GM12878 (cell line): ENCODE data around the gene ARID5B. TPM values are rescaled to one million over a fixed set of nuclear protein-coding genes. Genes with fewer than 3 reads are reported as not detected.
A peak's percentile ranks its signal among the peaks of the same experiment; 100 is the strongest.

Experiments used
- ATAC-seq: fragments of 200-7000 bp; cut with Tn5 transposase; 3 replicates; pipeline ENCODE4 v1.9.1; 2020; ENCODE audit warnings: mild to moderate bottlenecking, moderate library complexity
- BruUV-seq: library from RNA; stranded (reverse); fragments of 400-500 nt; replicated peaks from 2 replicates; lab custom pipeline; 2021; lab: Mats Ljungman, UMichigan
- CTCF ChIA-PET: fragments of 300-600 bp; sonication (Branson Sonifier 250); formaldehyde crosslinking; extraction: SDS; loops from one replicate; lab custom pipeline; 2021; ENCODE audit warnings: inconsistent platforms; lab: Yijun Ruan, JAX
- POLR2A ChIA-PET: fragments of 350-600 bp; formaldehyde crosslinking; extraction: SDS; loops from one replicate; lab custom pipeline; 2021; ENCODE audit warnings: inconsistent platforms; lab: Charles Lee
- RAD21 ChIA-PET: fragments of 300-600 bp; sonication (Branson Sonifier 250); formaldehyde crosslinking; loops from one replicate; lab custom pipeline; 2023; ENCODE audit warnings: antibody characterized with exemption; ENCODE audit not compliant: unreplicated experiment; lab: Charles Lee
- SMC1A ChIA-PET: fragments of 300-600 bp; sonication (Branson Sonifier 250); formaldehyde crosslinking; loops from one replicate; lab custom pipeline; 2023; ENCODE audit not compliant: unreplicated experiment, uncharacterized antibody; lab: Charles Lee
- DNase-seq: peaks from one replicate; pipeline ENCODE4 v3.0.0-alpha.2; 2011; ENCODE audit warnings: low read depth, low spot score
- FAIRE-seq: peaks from 3 replicates; lab custom pipeline; 2011; peaks lifted over from hg19 to GRCh38; lab: Jason Lieb, UNC
- H2AFZ ChIP-seq: 2 replicates; pipeline ENCODE4 v1.6.0; 2011; ENCODE audit warnings: low read depth, low read length, control low read depth; ENCODE audit not compliant: control insufficient read depth
- H3K27ac ChIP-seq: 2 replicates; pipeline ENCODE4 v1.5.1; 2011; ENCODE audit warnings: control low read depth; ENCODE audit not compliant: control insufficient read depth, insufficient read depth
- H3K27me3 ChIP-seq, 2 experiments: replicated peaks in 1 of 2; 2 replicates each; pipeline versions ENCODE4 v1.6.0 to v1.6.1; 2011; ENCODE audit warnings: low read length in 1 of 2; ENCODE audit not compliant: control insufficient read depth in 2 of 2, insufficient read depth in 2 of 2
- H3K36me3 ChIP-seq, 2 experiments: 2 replicates each; pipeline ENCODE4 v1.5.1; 2011; ENCODE audit warnings: low read length in 1 of 2; ENCODE audit not compliant: control insufficient read depth in 2 of 2, insufficient read depth in 2 of 2
- H3K4me1 ChIP-seq: 2 replicates; pipeline ENCODE4 v1.6.1; 2011; ENCODE audit warnings: mild to moderate bottlenecking, low read length, moderate library complexity, mixed read lengths; ENCODE audit not compliant: control insufficient read depth, insufficient read depth
- H3K4me2 ChIP-seq: 2 replicates; pipeline ENCODE4 v1.6.0; 2011; ENCODE audit warnings: control low read depth; ENCODE audit not compliant: control insufficient read depth, insufficient read depth
- H3K4me3 ChIP-seq: fragments of 200-600 bp; sonication (generic); 2 replicates; pipeline ENCODE4 v1.5.1; 2016
- H3K79me2 ChIP-seq: 2 replicates; pipeline ENCODE4 v1.6.0; 2011; ENCODE audit warnings: low read length; ENCODE audit not compliant: control insufficient read depth, insufficient read depth
- H3K9ac ChIP-seq: 2 replicates; pipeline ENCODE4 v1.8.0; 2011; ENCODE audit warnings: low read length, control low read depth, mixed read lengths; ENCODE audit not compliant: control insufficient read depth, insufficient read depth
- H3K9me3 ChIP-seq: replicated peaks from 3 replicates; pipeline ENCODE4 v1.5.1; 2011; ENCODE audit warnings: mild to moderate bottlenecking, low read length; ENCODE audit not compliant: control insufficient read depth, insufficient read depth
- H4K20me1 ChIP-seq: 2 replicates; pipeline ENCODE4 v1.6.0; 2011; ENCODE audit not compliant: control insufficient read depth, insufficient read depth
- BACH1 ChIP-seq: fragments of 450-650 bp; IDR thresholded peaks from 2 replicates; pipeline ENCODE4 v1.6.1; 2017; ENCODE audit warnings: mild to moderate bottlenecking, borderline replicate concordance
- CREB1 ChIP-seq: IDR thresholded peaks from 2 replicates; pipeline ENCODE4 v1.6.1; 2012; ENCODE audit warnings: low read depth, mild to moderate bottlenecking, inconsistent platforms
- CTCF ChIP-seq, 3 experiments: IDR thresholded peaks in 2 of 3; conservative IDR thresholded peaks in 1 of 3; 2 replicates each; pipeline ENCODE4 v1.5.1; 2011; ENCODE audit warnings: low read depth in 3 of 3, low read length in 3 of 3, mild to moderate bottlenecking in 3 of 3, control low read depth in 2 of 3, moderate library complexity in 2 of 3, inconsistent platforms in 1 of 3, mixed read lengths in 1 of 3; ENCODE audit not compliant: control insufficient read depth in 2 of 3, insufficient read depth in 1 of 3; ENCODE audit errors: extremely low read depth in 1 of 3
- E4F1 ChIP-seq: fragments of 450-650 bp; IDR thresholded peaks from 2 replicates; pipeline ENCODE4 v1.6.1; 2018; ENCODE audit warnings: borderline replicate concordance, mild to moderate bottlenecking; ENCODE audit not compliant: partially characterized antibody
- EED ChIP-seq: sonication (generic); IDR thresholded peaks from 2 replicates; pipeline ENCODE4 v1.6.1; 2016; ENCODE audit warnings: antibody characterized with exemption, low read depth
- ELK1 ChIP-seq: IDR thresholded peaks from 2 replicates; pipeline ENCODE4 v1.6.1; 2012; ENCODE audit warnings: low read depth, low read length, improper control_type of control experiment
- ETV6 ChIP-seq, 2 experiments: fragments of 450-650 bp in 1 of 2; IDR thresholded peaks in 1 of 2; conservative IDR thresholded peaks in 1 of 2; 2 replicates each; pipeline ENCODE4 v1.6.1; 2014; ENCODE audit warnings: antibody characterized with exemption in 1 of 2, borderline replicate concordance in 1 of 2, low read depth in 1 of 2, mild to moderate bottlenecking in 1 of 2, moderate library complexity in 1 of 2
- GABPA ChIP-seq: IDR thresholded peaks from 2 replicates; pipeline ENCODE4 v1.6.1; 2014; ENCODE audit warnings: antibody characterized with exemption, low read depth, mild to moderate bottlenecking, inconsistent platforms
- HCFC1 ChIP-seq: fragments of 150-350 bp; IDR thresholded peaks from 2 replicates; pipeline ENCODE4 v1.6.1; 2014; ENCODE audit warnings: low read length
- LARP7 ChIP-seq: fragments of 450-650 bp; IDR thresholded peaks from 2 replicates; pipeline ENCODE4 v1.6.1; 2017; ENCODE audit warnings: mild to moderate bottlenecking
- NFXL1 ChIP-seq: fragments of 450-650 bp; IDR thresholded peaks from 2 replicates; pipeline ENCODE4 v1.6.1; 2017; ENCODE audit warnings: antibody characterized with exemption, mild to moderate bottlenecking, borderline replicate concordance
- NRF1 ChIP-seq: conservative IDR thresholded peaks from 2 replicates; pipeline ENCODE4 v1.6.1; 2011; ENCODE audit warnings: mild to moderate bottlenecking, low read depth, low read length, improper control_type of control experiment
- POU2F2 ChIP-seq: IDR thresholded peaks from 3 replicates; pipeline ENCODE4 v1.6.1; 2011; ENCODE audit warnings: low read depth, mild to moderate bottlenecking, low read length, borderline replicate concordance
- SRF ChIP-seq, 2 experiments: IDR thresholded peaks; 2 replicates each; pipeline ENCODE4 v1.6.1; 2011; ENCODE audit warnings: low read depth in 2 of 2, low read length in 2 of 2, mild to moderate bottlenecking in 1 of 2, moderate library complexity in 1 of 2
- STAT1 ChIP-seq: fragments of 450-650 bp; conservative IDR thresholded peaks from 2 replicates; pipeline ENCODE4 v1.6.1; 2014; ENCODE audit warnings: antibody characterized with exemption, mild to moderate bottlenecking
- TAF1 ChIP-seq: IDR thresholded peaks from 2 replicates; pipeline ENCODE4 v1.6.1; 2011; ENCODE audit warnings: mild to moderate bottlenecking, low read depth, low read length, borderline replicate concordance
- ZNF207 ChIP-seq: fragments of 450-650 bp; IDR thresholded peaks from 2 replicates; pipeline ENCODE4 v1.6.1; 2014; ENCODE audit warnings: antibody characterized with exemption, mild to moderate bottlenecking, borderline replicate concordance
- ZSCAN29 ChIP-seq: fragments of 450-650 bp; IDR thresholded peaks from 2 replicates; pipeline ENCODE4 v1.6.1; 2017; ENCODE audit warnings: mild to moderate bottlenecking, moderate library complexity
- WGBS: methylation state at CpG from one replicate; pipeline ENCODE4 v1.1.6; 2016; ENCODE audit warnings: low lambda C conversion rate; ENCODE audit not compliant: insufficient replicate concordance, insufficient coverage; ENCODE audit errors: missing lambda C conversion rate; 5-methylcytosine and 5-hydroxymethylcytosine counted together
- in situ Hi-C: fragments of 300-500 bp; cut with MboI; formaldehyde crosslinking; loops from 9 replicates; pipeline ENCODE4 v1.14.3; 2018; ENCODE audit warnings: mixed read lengths
- intact Hi-C: fragments of 100-400 bp; cut with micrococcal nuclease; formaldehyde crosslinking; loops from one replicate; pipeline ENCODE4 v1.14.2; 2022; ENCODE audit not compliant: unreplicated experiment
- polyA plus RNA-seq, 11 experiments: library from polyadenylated mRNA; depleted of rRNA in 4 of 11; unstranded in 6 of 11; stranded (reverse) in 5 of 11; fragments of >200 nt; fragmentation: Nextera tagmentation in 4 of 11; fragmentation: Illumina TruSeq in 1 of 11; extraction: Ambion mirVana in 4 of 11; extraction: Trizol in 1 of 11; gene quantifications; 1 replicate in 1 of 11; 2 replicates in 10 of 11; pipeline versions ENCODE4 v1.2.1 to v1.2.3, GENCODE V29; 2011 to 2016; ENCODE audit warnings: inconsistent platforms in 2 of 11, missing spikeins in 2 of 11, low read depth in 1 of 11
- total RNA-seq, 4 experiments: library from RNA; depleted of rRNA in 3 of 4; stranded (reverse); fragments of >200 nt in 3 of 4; fragmentation: Illumina TruSeq in 1 of 4; extraction: Trizol in 1 of 4; gene quantifications; 2 replicates each; pipeline versions ENCODE4 v1.2.1 to v1.2.3, GENCODE V29; 2013 to 2021

Gene ARID5B
- total and polyA plus RNA-seq, 10 of the 15 experiments (the other 5 are each of a cell fraction or from before 2014, with no cell fraction given) = 2.7 to 8.5 (median 6.1) TPM

DNA sequence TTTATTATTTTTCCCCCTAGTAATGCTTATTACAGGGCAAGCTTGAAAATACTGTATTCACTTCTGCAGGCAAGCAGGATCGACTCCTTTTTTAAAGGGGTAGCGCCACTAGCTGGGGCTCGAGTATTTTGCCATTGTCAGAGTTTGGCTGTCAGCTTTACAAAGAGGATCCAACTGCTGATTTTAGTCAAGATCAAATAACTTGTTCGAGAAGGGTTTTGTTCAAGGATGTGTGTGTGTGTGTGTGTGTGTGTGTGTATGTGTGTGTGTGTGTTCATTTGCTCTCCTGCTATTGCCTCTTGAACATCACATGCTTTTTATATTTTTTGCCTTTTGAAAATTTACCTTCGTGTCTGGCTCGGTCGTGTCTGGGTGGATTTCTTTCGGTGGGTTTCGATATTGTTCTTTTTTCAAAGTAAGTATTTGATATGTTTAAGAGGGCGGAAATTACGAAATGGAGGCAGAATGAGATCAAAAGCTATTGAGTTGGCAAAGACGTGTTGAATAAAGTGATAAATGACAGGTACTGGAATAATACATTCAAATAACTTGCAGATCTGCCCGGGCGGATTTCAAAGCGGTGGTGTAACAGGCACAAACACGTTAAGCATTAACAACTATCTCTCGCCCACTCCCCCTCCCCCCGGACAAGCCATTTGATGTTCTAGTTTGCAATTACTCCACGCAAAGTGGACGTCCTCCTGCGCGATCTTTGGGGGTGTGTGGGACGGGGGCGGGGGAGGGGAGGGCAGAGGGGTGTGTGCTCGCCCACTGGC lies 1.1 kb downstream of the ARID5B start:
- no peaks in the 10 kb centered on the region for H3K27me3 ChIP-seq
- peak; percentile 18 for ATAC-seq
- peaks cover 27% of the 10 kb centered on the region for H3K4me1 ChIP-seq
- peak overlapping the region; percentile 96 for H3K27ac ChIP-seq
- CTCF ChIA-PET = interaction anchor here (0.6 to 3.2 kb wide), 16 partner anchors 36 to 762 kb away, joined by 3 to 26 read pairs (median 4); no protein-coding TSS in a partner anchor
- RAD21 ChIA-PET = interaction anchor here (0.6 to 7.0 kb wide), 15 partner anchors 38 to 1509 kb away, joined by 3 to 68 read pairs (median 3); no protein-coding TSS in a partner anchor
- peak overlapping the region; percentile 22 for H2AFZ ChIP-seq
- H3K79me2 ChIP-seq = peaks cover 69% of the 10 kb centered on the region
- H3K9me3 ChIP-seq = no peaks in the 10 kb centered on the region; the same call in 2 of the 3 replicates
- H3K4me2 ChIP-seq = peak overlapping the region; percentile 36
- H3K4me3 ChIP-seq = peak overlapping the region; percentile 85
- H3K36me3 ChIP-seq = no peaks in the 10 kb centered on the region
- BruUV-seq = no TSS peak
- FAIRE-seq = peak; percentile 27
- in situ Hi-C loops = loop anchor here (5.0 kb wide), 2 partner anchors 40 to 145 kb away; no protein-coding TSS in a partner anchor
- H3K9ac ChIP-seq = peak overlapping the region; percentile 96
- POLR2A ChIA-PET = interaction anchor here (0.7 to 1.7 kb wide), 6 partner anchors 22 to 147 kb away, joined by 3 to 5 read pairs (median 4); no protein-coding TSS in a partner anchor
- no peaks in the 10 kb centered on the region for H4K20me1 ChIP-seq
- SMC1A ChIA-PET = interaction anchor here (0.6 to 5.4 kb wide), 26 partner anchors 15 to 909 kb away, joined by 3 to 42 read pairs (median 4); no protein-coding TSS in a partner anchor
- WGBS = 1% methylated on average over 19 of the region's 25 CpGs
- DNase-seq = no peak
- intact Hi-C loops = loop anchor here (1.0 kb wide), 4 partner anchors 98 to 341 kb away; no protein-coding TSS in a partner anchor
- no peak for TF ChIP-seq HCFC1
- no peak for TF ChIP-seq BACH1
- no peak for TF ChIP-seq LARP7
- no peak; the same call in 2 of the 3 replicates for TF ChIP-seq POU2F2
- no peak for TF ChIP-seq NFXL1
- TF ChIP-seq CTCF (IDR thresholded peaks at IDR 0.05 in 2 of 3, conservative IDR thresholded peaks at IDR 0.05 in 1 of 3; ENCODE audit: control insufficient read depth in 2 of 3, extremely low read depth in 1 of 3, insufficient read depth in 1 of 3, low read depth in 3 of 3, low read length in 3 of 3) = peak; percentile 7 to 60 (median 21); a peak in 3 of 6 replicates
- TF ChIP-seq ZSCAN29 = no peak
- TF ChIP-seq CREB1 = no peak
- TF ChIP-seq ZNF207 = no peak
- no peak for TF ChIP-seq EED
- TF ChIP-seq TAF1 = no peak
- TF ChIP-seq NRF1 = no peak
- no peak for TF ChIP-seq STAT1
- no peak for TF ChIP-seq SRF (IDR thresholded peaks at IDR 0.05; ENCODE audit: low read depth in 2 of 2, low read length in 2 of 2)
- no peak for TF ChIP-seq ETV6 (conservative IDR thresholded peaks at IDR 0.05 in 1 of 2, IDR thresholded peaks at IDR 0.05 in 1 of 2; ENCODE audit: borderline replicate concordance in 1 of 2, low read depth in 1 of 2)
- no peak for TF ChIP-seq GABPA
- TF ChIP-seq ELK1 = no peak
- TF ChIP-seq E4F1 = no peak
